Measurements from ENCODE around the gene EXOC3L4.

- TF ChIP-seq EZH2phosphoT487 (IDR thresholded peaks at IDR 0.05; ENCODE audit: insufficient read depth, low read depth): no peak
- TF ChIP-seq EZH2 (IDR thresholded peaks at IDR 0.05; ENCODE audit: insufficient read depth, poor library complexity, severe bottlenecking): no peak
These were observed 7.7 kb upstream of the EXOC3L4 start for GRCh38 chr14:103086771-103087342.

All from GM23248 (cell line).